HT1080 (cell line): Measurements from ENCODE around the gene AKR1C8. TPM values are rescaled to one million over a fixed set of nuclear protein-coding genes. Genes with fewer than 3 reads are reported as not detected.
"Not testable (repeated sequence)": the region's sequence is repeated elsewhere in the genome, so short reads cannot be mapped to it uniquely, and the experiment has no call there.

Experiments used
- DNase-seq: peaks from one replicate; pipeline ENCODE4 v3.0.0-alpha.2; 2015; ENCODE audit warnings: low read depth
- total RNA-seq: library from RNA; depleted of rRNA; stranded (reverse); fragments of >200 nt; shearing (Covaris generic); gene quantifications from 2 replicates; pipeline ENCODE4 v1.2.3, GENCODE V29; 2014

AKR1C8 gene
- total RNA-seq, 1 experiment from 2014 or later: not detected

DNA sequence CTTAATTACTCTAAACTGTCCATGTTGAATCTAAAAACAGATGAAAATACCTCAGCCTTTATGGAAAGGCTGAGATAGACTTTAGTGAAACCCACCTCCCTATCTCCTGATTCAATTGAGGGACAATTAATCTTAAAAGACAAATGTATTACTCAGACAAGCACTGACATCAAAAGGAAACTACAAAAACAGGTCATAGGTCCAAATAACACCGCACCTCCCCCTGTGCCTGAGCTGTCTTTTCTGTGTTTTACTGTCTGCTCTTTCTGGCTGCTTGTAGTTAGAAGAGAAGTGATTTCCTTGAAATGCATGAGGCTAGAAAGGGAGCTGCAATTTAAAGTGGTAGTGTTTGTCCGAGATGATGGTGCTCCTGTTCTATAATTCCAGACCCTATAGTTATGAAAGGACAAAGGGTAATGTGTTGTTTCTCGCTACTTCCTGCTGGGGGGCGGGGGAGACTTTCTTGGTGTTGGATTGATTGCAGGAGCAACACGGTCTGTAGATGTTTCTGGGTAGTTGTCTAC is 16.0 kb downstream of the AKR1C8 start:
- no peak for DNase-seq

DNA sequence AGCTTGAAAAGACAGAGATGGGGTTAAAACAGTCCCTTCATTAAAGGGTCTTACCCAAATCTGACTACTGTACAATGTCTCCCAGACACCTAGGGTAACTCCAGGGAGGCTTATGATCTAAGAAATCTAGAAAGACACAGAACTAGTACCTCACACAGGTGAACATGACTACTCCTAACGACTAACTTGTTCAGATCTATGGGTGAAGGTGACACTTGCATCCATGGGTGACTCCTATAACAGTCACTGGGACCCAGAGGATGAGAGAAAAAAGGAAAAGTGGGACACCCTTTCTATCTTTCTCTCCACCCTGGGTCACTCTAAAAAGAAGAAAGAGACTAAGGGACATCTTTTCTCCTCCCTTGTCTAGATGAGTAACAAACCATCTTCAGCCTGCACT is 19.2 kb downstream of the AKR1C8 start:
- no peak for DNase-seq

DNA sequence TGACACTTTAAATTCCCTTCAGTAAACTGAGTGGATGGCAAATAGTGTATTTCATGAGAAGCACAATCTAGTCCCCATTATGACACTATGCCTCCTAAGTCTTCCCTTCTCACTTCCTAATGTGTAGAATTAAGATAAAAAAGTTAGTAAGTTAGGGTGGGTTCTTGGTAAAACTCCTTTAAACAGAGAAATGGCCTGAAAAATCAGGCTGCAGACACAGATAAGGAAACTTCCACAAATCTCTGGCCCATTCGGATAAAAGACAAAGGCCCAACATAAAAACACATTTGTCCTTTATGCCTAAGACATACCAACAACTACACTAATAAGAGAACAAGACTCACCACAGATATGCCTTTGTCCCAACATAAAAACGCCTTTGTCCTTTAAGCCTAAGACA is 21.5 kb downstream of the AKR1C8 start:
- no peak for DNase-seq

DNA sequence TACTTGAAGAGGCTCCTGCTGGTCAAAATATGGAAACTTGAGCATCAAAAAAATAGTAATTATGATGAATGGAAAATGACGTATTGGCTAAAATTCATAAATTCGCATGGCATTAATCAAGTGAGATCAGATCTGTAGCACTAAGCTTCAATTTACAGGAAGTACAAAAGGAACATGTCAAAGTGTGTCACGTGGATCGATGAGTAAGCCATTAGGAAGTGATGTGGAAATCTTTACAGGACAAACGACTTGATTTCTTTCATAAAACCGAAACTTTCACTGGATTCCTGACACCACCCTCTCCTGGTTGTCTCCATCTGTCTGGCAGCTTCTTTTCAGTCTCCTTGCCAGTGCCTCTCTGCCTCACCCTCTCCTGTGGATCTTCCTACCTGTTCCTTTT is 25.8 kb downstream of the AKR1C8 start:
- DNase-seq: peak; percentile 47

DNA sequence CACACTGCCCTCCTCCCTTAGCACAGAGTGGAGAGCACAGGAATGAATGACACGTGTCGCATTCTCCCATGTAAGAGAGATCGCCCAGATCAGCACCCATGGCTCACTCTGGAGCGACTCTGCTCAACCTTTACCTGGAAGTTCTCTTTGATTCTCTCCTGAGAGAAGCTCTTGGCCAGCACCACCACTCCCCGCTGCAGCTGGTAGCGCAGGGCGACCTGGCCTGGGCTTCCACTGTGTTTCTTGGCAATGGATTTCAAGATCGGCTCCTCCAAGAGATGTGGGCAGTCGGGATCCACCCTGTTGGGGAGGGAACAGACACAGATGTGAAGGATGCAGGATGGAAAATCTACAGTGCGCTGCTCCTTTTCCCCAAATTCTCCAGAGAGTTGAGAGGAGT is 27.4 kb downstream of the AKR1C8 start:
- no peak for DNase-seq

DNA sequence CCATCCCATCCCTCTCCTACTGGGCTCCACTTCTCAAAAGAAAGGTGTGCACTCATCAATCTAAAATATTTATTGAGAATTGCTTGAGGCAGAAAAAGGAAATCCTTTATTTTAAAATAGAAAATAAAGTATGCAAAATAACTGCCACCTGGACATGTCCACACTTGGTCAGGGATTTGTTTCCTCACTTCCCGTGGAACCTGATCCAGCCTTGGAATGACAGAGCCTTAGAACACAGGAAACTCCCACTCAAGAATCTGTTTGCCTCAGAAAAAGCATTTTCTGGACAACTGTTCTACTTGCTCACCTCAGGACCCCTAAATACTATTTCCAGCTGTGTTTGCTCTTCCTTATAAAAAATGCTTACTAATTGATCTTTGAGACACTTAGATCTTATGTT is 29.0 kb downstream of the AKR1C8 start:
- DNase-seq: no peak

DNA sequence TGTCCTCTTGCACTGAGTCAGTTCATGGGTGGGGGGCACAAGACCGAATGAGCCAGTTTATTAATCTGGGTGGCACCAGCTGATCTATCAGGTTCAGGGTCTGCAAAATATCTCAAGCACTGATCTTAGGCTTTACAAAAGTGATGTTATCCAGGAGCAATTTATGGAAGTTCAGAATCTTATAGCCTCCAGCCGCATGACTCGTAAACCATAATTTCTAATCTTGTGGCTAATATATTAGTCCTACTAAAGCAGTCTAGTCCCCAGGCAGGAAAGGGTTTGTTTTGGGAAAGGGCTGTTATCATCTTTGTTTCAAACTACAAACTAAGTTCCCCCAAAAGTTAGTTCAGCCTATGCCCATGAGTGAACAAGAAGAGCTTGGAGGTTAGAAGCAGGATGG is 33.9 kb downstream of the AKR1C8 start:
- DNase-seq: no peak

DNA sequence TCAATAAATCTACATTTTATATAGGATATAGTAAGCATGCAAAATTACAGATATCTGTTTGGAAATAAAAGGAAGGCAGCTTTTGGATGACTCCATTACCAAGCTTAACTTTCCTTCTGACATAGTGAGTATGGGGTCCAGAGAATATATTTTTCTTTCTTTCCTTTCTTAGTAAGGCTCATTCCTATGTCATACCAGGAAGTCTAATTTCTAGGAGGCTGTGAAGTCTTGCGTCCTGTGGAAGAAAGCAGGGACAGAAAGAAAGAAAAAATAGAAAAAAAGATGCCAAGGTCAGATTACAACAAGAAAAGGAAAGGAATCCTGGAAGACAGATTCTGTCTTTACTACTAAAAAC is 36.3 kb downstream of the AKR1C8 start:
- DNase-seq: no peak

DNA sequence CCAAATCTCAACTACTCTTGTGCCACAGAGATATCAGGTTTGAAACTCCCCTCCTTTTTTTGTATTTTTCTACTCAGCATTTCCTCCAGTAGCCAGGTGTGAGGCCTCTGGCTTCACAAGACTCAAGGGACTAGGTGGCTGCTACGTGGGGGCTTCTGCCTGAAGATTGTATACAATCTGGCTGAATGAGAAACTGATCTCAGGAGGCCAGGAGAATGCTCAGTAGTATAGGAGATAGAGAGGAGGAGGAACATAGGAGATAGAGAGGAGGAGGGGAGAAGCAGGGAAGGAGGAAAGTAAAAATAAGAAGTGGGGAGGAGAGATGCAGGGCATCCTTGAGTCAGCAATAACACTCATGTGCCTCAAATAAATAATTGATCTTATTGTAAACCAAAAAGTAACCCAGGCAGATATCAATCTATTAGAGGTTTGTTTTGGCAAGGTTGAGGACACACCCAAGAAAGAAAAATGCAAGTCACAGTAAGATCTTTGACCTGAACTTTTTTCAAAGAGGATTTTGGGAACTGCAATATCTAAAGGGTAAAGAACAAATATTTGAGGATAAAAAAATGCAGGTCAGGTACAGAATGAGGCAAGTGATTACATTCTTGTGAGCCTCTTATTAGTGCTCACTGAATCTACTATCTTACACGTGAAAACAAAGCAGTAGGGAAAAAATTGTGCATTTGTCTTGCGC is 36.8 kb downstream of the AKR1C8 start:
- no peak for DNase-seq

DNA sequence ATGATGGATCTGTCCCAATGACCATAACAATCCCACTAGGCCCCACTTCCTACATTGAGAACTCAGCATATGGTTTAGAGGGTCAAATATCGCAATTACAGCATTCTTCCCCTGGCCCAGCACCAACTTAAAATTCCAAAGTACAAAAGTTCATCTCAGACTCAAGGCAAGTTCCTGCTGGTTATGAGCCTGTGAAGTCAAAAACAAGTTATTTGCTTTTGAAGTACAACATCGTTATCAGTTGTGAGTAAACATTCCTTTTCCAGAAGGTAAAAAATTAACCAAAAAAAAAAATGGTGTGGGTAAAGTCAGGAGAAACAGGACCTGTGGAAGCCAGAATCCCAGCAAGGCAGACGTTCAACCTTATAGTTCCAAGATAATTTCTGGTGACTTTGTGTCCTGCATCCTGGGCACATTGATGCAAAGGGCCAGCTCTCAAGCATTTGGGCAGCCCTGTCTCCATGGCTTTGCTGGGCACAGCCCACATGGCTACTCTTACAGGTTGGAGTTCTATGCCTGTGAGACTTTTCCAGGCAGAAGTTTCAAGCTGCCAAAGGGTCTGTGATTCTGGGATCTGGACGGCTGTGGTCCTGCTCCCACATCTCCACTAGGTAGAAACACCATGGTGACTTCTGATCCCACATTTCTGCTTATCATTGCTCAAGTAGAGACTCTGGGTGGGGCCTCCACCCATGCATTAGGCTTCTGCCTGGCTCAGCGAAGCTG is 37.5 kb downstream of the AKR1C8 start:
- DNase-seq: no peak

DNA sequence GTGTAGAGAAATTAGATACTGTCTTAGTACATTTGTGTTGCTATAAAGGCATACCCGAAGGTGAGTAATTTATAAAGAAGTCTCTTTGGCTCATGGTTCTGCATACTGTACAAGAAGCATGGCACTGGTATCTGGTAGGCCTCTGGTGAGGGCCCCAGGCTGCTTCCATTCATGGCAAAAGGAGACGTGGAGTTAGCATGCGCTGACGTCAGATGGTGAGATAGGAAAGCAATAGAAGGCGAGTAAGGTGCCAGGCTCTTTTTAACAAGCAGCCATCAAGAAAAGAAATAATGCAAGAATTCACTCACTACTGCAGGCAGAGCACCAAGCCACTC is 38.1 kb downstream of the AKR1C8 start:
- no peak for DNase-seq

DNA sequence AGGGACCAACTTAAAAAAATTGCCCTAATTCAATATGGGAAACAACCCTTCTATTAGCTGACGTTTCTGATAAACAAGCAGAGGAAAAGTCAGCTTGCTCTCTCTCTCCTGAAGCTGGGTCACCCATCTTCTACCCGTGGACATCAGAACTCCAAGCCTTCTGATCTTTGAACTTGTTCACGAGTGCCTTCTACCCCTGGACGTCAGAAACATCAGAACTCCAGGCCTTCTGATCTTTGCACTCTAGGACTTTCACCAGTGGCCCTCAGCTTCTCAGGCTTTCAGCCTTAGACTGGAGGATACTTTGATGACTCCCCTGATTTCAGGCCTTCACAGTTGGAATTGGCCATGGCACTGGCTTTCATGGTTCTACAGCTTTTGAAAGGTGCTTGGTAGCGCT is 41.8 kb downstream of the AKR1C8 start:
- no peak for DNase-seq

DNA sequence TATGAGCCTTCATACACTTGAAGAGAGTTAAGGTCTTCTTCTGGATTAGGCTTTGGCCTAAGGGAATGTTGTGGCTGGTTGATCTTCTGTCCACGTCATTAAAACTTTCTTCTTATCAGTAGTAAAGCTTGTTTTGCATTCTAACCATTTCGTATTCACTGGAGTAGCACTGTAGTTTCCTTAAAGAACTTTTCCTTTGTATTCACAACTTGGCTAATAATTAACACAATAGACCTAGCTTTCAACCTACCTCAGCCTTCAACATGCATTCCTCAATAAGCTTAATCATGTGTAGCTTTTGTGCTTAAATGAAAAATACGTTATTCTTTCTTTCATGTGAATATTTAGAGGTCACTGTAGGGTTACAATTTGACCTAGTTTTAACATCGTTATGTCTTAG is 42.8 kb downstream of the AKR1C8 start:
- no peak for DNase-seq

DNA sequence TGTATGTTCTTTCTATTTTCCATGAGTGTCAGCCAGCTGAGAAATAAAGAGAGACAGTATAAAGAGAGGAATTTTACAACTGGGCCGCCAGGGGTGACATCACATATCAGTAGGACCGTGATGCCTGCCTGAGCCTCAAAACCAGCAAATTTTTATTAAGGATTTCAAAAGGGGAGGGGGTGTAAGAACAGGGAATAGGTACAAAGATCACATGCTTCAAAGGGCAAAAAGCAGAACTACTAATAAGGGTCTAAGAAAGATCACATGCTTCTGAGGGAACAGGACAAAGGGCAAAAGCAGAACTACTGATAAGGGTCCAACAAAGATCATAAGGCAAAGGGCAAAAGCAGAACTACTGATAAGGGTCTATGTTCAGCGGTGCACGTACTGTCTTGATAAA is 47.3 kb downstream of the AKR1C8 start:
- DNase-seq: not testable (repeated sequence)

DNA sequence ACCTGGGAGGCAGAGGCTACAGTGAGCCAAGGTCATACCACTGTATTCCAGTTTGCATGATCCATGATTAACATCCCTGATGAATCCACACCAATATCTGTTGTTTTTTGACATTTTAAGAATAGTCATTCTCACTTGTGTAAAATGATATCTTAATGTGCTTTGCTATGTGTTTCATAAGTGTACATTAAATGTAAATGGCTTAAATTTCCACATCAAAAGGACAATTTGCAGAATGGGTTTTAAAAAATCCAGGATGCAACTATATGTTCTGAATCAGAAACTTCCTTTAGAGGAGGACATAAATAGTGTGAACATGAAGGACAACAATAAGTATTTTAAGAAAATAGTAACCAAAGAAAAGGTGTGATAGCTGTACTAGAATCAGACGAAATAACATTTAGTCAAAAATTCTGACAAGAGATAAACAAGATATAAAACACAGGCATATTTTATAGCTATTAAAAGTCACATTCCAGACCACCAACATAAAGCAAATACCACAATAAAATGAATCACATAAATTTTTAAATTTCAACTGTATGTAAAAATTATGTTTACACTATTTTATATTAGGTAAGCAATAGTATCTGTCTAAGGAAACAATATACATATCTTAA is 48.4 kb downstream of the AKR1C8 start:
- DNase-seq: no peak

DNA sequence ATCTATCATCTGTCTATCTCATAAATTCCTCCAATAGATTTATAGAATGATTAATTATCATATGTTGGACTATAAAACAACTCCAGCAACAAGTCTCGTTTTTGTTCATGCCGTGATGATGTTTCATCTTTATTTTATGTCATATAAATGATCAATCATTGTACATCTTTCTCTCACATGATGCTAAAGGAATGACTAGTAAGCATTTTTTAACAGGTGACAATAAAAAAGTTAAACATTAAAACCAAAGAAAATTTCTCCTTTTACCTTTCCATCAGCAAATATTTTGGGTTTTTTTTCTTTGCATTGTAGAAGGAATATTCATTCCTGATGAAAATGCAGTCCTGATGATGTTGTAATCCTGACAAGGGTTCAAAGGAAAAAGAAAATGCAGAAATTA is 49.4 kb downstream of the AKR1C8 start:
- no peak for DNase-seq

DNA sequence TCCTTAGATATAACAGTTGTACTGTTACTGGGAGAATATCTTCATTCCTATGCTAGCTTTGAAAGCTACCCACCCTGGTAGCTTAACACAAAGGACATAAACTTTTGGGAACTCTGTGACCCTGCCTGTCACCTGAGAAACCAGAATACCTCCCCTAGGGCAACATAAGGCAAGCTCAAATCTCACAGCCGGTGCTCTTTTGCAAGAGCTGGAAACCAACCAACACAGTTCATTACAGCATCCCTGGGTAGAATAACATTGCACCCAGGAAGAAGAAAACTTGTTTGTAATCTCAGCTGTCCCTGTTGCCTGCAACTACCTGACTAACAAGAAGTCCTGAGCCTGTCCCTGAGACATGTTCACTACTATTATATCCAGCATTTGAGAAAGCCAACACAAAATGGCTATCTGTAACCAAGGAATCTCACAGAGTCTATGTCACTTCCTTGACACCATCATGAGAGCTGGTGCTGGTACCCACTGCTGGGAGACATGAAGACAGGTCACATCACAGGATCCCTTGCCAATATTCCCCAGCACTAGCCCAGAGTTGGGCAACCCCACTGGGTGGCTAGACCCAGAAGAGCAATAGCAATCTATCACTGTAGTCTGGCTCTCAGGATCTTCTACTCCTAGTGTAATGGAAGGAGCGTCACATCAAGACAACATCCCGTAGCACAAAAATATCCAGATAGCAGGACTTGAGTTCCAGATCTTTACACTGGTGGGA is 59.5 kb downstream of the AKR1C8 start:
- DNase-seq: no peak

DNA sequence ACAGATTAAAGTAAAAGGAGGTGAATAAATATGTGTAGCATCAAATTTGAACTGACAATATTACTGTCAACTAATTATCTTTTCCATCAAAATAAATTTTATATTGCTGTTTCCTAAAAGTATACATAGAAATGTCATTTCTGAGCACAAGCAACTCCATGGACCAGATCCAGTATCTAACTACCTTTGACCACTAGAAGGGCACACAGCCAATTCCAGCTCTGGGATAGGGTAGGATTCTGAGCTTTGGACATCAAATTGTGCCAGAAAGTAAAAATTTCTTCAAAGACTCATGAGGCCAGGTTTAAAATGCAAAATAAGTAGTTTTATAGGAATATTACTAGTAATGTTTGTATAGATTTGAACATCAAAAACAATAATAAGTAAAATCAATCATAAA is 61.1 kb downstream of the AKR1C8 start:
- DNase-seq: no peak

DNA sequence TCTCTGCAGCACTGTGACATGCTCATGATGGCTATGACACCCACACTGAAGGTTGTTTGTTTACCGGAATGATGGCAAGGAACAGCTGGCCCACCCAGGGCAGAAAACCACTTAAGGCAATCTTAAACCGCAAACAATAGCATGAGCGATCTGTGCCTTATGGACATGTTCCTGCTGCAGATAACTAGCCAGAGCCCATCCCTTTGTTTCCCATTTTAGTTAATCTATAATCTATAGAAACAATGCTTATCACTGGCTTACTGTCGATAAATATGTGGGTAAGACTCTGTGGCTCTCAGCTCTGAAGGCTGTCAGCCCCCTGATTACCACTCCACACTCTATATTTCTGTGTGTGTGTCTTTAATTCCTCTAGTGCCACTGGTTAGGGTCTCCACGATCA is 65.0 kb downstream of the AKR1C8 start:
- DNase-seq: not testable (repeated sequence)

DNA sequence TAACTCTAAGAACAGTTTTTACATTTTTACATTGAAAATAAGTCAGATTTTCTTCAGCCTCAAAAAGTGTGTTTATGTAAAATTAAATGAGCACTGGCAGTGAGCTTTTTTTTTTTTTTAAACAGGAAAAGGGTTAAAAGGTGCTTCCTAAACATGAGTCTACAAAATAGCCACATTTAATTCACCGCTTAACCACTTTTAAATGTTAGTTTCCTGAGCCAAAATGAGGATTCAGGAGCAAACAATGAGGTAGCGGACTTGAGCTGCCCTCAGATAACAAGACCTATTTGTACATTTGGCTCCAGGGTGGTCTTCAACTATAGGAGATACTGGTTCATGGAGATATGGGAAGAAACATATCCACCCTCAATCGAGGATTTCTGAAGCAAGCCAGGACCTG is 67.9 kb downstream of the AKR1C8 start:
- no peak for DNase-seq

DNA sequence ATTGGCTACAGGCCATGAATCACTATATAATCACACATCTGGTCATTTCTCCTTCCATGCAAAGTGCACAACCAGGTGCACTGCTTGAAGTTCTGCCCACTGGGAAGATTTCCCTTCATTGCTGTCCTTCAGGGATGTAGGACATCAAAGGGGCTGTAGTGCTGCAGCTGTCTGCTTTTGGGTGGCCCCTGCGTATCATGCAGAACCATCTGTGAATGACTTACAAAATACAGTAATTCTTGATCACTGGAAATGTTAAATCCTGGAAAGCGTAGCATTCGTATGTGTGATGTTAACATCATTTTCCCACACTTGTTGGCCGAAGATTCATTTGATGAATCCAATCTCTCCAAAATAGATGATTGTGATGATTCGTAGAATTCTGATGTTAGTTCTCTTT is 68.3 kb downstream of the AKR1C8 start:
- no peak for DNase-seq

DNA sequence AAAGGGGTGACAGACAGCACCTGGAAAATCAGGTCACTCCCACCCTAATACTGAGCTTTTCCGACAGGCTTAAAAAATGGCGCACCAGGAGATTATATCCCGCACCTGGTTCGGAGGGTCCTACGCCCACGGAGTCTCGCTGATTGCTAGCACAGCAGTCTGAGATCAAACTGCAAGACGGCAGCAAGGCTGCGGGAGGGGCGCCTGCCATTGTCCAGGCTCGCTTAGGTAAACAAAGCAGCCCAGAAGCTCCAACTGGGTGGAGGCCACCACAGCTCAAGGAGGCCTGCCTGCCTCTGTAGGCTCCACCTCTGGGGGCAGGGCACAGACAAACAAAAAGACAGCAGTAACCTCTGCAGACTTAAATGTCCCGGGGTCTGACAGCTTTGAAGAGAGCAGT is 75.1 kb downstream of the AKR1C8 start:
- not testable (repeated sequence) for DNase-seq
